Urinary bladder (tissue), 4 donors: ENCODE data around the gene CEP131. TPM values are rescaled to one million over a fixed set of nuclear protein-coding genes. Genes with fewer than 3 reads are reported as not detected.

Experiments used
- DNase-seq: peaks from one replicate; pipeline ENCODE4 v3.0.0-alpha.2; 2015; ENCODE audit errors: extremely low spot score
- H3K27ac ChIP-seq: one replicate; pipeline ENCODE4 v1.5.1; 2013; ENCODE audit warnings: low read depth, mild to moderate bottlenecking, moderate library complexity
- H3K36me3 ChIP-seq: one replicate; pipeline ENCODE4 v1.6.1; 2013; ENCODE audit warnings: mild to moderate bottlenecking, moderate library complexity; ENCODE audit not compliant: insufficient read depth
- H3K4me1 ChIP-seq: one replicate; pipeline ENCODE4 v1.6.1; 2013; ENCODE audit warnings: mild to moderate bottlenecking, moderate library complexity; ENCODE audit not compliant: insufficient read depth
- H3K4me3 ChIP-seq: one replicate; pipeline ENCODE4 v1.5.1; 2013; ENCODE audit warnings: low read depth, low read length
- WGBS: extraction: QIAGEN DNeasy Blood & Tissue Kit; methylation state at CpG from one replicate; pipeline ENCODE4 v1.1.7; 2013; 5-methylcytosine and 5-hydroxymethylcytosine counted together
- polyA plus RNA-seq: library from polyadenylated mRNA; stranded (reverse); fragments of 200-250 nt; gene quantifications from one replicate; pipeline ENCODE4 v1.2.3, GENCODE V29; 2013
- total RNA-seq: library from RNA; depleted of rRNA; stranded (reverse); fragments of >200 nt; gene quantifications from one replicate; pipeline ENCODE4 v1.2.3, GENCODE V29; 2014
- donor health status: healthy with polysubstance abuse.
- donor health status: healthy.

The CEP131 gene
- total and polyA plus RNA-seq, 2 donors = 5.9 to 10.8 TPM

DNA sequence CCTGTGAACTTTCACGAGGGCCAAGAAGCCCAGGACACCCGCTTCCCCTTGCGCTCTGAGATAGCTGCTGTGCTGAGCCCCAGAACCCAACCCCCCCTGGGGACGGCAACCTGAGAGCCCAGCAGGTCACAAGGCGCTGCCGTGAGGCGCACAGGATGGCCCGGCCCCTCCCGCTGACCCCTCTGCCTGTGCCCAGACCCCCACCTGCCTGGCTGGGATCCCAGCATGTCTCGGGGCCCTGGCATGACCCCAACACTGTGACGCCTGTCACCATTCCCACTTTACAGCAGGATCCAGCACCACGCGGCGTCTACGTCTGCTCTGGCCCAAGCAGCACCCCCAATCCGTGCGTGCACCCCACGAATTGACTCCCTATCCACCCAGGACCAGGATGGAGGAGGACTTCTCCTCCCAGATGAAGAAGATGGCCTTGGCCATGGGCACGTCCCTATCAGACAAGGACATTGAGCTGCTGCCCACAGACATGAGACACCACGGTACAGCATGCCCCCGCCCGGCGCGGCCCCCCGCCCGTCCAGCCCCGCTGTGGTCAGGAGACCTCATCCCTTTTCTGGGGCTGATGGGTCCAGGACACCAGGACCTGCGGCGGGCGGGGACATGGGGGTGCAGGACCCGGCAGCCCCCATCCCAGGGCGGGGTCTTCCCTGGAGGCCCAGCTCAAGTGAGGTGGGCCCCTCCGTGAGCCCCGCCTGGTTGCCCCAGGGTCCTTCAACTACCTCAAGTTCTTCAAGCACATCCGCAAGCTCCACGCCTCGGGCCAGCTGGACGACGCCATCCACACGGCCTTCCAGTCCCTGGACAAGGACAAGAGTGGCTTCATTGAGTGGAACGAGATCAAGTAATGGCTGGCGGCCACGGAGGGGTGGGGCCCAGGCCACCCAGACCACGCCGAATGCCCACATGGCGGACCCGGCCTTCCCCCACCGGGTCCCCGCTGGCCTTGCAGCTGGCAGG, 41.6 kb downstream of the CEP131 start:
- DNase-seq = no peak
- H3K4me3 ChIP-seq = no peak overlapping the region
- no peaks in the 10 kb centered on the region for H3K4me1 ChIP-seq
- WGBS = 93% methylated on average over 49 of the region's 49 CpGs
- no peaks in the 10 kb centered on the region for H3K36me3 ChIP-seq
- H3K27ac ChIP-seq = no peak overlapping the region

DNA sequence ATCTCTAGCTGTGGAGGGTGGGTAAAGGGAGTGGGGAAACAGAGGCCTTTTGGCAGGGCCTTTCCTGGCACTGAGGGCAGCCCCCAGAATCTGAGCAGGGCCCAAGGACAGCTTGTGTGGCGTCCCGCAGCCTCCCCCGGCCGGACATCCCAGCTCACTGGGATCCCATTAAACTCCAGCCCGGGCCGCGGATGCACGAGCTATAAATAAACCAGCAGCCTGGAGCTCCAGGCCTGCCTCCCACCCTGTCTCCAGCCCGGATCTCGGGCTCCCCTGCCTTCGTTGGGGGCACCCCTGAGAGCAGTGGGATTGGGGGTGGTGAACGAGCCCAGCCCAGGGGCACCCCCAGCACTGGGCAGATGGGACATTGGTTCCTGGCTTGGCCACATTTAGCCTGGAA, 42.9 kb downstream of the CEP131 start:
- H3K27ac ChIP-seq = no peak overlapping the region
- no peaks in the 10 kb centered on the region for H3K36me3 ChIP-seq
- WGBS = 29% methylated on average over 12 of the region's 12 CpGs
- H3K4me1 ChIP-seq = no peaks in the 10 kb centered on the region
- DNase-seq = no peak
- no peak overlapping the region for H3K4me3 ChIP-seq

DNA sequence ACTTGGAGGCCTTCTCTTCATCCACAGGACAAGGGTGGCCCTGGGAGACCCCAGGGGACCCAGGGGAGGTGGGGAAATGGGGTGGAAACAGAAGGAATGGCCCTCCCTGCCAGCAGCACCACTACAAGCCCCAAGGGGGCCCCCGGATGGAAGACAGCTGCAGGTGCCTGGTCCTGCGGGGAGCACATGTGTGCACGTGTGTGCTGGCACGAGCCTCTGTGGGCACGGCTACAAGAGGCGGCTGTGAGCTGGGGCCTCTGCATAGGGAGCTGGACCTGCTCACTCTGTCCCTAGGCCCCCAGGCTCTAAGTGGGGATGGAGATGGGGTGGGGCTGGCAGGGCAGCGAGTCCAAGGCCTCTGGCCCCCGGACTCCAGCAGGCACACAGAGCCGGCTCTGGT, 43.5 kb downstream of the CEP131 start:
- DNase-seq = no peak
- Histone ChIP-seq H3K27ac (no peak overlapping the region), H3K4me1 (no peaks in the 10 kb centered on the region), H3K4me3 (no peak overlapping the region), H3K36me3 (no peaks in the 10 kb centered on the region)
- 64% methylated on average over 9 of the region's 9 CpGs for WGBS

DNA sequence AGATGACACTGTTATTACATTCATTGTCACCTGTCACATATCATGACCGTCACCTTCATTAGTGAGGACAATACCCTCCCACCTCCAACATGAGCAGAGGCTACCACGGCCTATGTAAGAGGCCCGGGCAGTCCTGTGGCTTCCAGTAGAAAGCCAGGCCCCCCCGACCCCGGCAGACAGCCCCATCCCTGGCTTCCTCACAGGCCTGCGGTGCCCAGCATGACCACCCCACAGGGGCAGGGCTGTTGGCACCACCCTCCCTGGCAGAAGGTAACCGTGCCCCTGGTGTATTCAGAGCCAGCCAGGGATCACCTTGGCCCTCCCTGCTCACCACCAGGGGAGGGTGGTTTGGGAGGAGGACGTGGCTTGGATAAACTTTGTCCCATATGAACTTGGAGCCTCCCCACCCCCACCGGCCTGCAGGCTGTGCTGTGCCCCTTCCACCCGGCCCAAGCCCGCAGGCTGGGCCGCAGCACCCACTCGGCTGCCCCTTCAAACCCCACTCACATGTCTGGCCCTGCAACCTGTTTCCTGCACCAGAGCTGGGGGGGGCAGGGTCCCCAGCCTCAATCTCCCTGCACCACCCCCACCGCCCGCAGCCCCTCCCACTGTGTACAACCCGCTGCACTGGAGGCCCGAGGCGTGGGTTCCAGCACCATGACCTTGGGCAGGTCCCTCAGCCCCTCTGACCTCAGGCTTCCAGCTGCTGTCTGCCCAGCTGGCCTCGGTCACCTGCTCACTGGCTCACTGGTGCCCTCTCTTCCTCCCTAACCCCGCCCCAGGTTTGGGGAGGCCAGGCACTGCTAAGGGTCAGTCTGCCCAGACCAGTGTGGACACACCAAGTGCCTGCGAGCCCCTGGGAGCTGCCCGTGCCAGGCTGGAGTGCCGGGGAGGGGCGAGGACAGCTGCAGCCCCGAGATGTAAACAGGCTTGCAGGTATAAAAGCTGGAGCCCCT, 44.4 kb downstream of the CEP131 start:
- Histone ChIP-seq H3K27ac (no peak overlapping the region), H3K4me1 (no peaks in the 10 kb centered on the region), H3K36me3 (no peaks in the 10 kb centered on the region), H3K4me3 (no peak overlapping the region)
- WGBS = 90% methylated on average over 25 of the region's 25 CpGs
- DNase-seq = no peak

DNA sequence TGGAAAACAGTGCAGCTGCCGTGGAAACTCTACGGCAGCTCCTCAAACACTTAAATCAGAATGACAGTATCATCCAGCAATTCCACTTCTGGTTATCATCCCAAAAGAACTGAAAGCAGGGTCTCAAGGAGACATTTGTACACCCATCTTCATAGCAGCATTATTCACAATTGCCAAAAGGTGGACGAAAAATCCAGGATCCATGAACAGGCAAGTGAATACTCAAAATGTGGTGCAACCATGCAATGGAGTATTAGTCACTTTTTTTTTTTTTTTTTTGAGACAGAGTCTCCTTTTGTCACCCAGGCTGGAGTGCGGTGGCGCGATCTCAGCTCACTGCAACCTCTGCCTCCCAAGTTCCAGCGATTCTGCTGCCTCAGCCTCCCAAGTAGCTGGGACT, 46.1 kb downstream of the CEP131 start:
- H3K4me3 ChIP-seq = no peak overlapping the region
- no peaks in the 10 kb centered on the region for H3K36me3 ChIP-seq
- H3K4me1 ChIP-seq = no peaks in the 10 kb centered on the region
- no peak overlapping the region for H3K27ac ChIP-seq
- DNase-seq = no peak
- WGBS = 97% methylated on average over 7 of the region's 7 CpGs

DNA sequence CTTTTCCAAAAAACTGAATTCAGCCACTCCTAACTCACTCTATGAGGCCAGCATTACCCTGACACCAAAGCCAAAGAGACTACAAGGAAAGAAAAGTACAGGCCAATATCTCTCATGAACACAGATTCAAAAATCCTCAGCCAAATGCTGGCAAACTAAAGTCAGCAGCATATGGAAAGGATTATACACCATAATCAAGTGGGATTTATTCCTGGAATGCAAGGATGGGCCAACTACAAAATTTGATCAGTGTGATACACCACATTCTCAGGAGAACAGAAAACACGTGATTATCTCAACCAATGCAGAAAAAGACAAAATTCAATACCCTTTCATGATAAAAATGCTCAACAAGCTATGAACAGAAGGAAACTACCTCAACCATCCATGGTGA, 49.0 kb downstream of the CEP131 start:
- H3K4me1 ChIP-seq = no peaks in the 10 kb centered on the region
- no peak overlapping the region for H3K27ac ChIP-seq
- H3K4me3 ChIP-seq = no peak overlapping the region
- 63% methylated on average over 1 of the region's 1 CpG for WGBS
- no peak for DNase-seq
- H3K36me3 ChIP-seq = no peaks in the 10 kb centered on the region

DNA sequence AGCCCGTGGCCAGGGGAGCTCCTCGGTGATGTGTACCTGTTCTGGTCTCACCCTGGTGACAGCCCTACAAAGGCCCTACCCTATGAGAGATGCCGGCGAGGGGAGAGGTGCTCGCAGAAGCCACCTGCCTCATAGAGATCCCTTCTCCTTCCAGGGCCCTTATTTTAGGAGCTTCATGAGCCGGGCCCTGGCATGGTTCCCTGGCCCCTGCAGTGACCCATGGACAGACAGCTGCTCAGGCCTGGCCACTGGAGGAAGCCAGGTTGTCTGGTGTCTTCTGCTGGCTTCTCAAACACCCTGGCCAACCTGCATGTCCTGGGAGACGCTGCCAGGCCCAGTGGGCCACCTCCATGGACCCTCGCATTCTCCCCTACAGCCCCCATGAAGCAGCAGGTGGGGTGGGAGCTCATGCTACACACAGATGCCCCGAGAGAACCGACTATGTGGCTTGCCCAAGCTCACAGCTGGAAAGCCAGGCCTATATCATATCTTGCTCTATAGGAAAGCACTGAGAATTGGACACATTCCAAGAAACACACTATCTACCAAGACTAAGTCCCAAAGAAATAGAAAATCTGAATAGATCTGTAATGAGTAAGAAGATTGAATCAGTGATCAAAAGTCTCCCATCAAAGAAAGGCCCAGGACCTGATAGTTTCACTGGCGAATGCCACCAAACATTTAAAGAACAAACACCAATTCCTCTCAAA, 49.6 kb downstream of the CEP131 start:
- Histone ChIP-seq H3K36me3 (no peaks in the 10 kb centered on the region), H3K4me1 (no peaks in the 10 kb centered on the region), H3K4me3 (no peak overlapping the region), H3K27ac (no peak overlapping the region)
- no peak for DNase-seq
- 82% methylated on average over 11 of the region's 11 CpGs for WGBS

DNA sequence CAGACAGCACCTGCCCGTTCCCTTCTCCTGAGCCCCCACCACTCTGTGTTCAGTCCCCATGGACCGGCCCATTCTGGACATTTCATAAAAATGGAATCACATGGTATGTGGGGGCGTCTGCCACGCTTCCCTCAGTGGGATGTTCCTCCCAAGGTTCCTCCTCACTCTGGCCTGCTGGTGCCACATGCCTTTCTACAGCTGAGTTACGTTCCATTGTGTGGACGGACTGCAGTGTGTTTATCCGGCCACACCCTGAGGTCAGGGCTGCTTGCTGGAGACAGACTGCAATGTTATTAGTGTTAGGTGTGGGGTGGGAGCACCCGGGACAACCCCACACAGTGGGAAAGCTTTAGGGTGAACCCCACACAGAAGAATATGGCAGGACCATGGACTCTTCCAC, 50.8 kb downstream of the CEP131 start:
- no peak overlapping the region for H3K27ac ChIP-seq
- DNase-seq = no peak
- WGBS = 58% methylated on average over 8 of the region's 8 CpGs
- H3K4me1 ChIP-seq = no peaks in the 10 kb centered on the region
- H3K4me3 ChIP-seq = no peak overlapping the region
- no peaks in the 10 kb centered on the region for H3K36me3 ChIP-seq

DNA sequence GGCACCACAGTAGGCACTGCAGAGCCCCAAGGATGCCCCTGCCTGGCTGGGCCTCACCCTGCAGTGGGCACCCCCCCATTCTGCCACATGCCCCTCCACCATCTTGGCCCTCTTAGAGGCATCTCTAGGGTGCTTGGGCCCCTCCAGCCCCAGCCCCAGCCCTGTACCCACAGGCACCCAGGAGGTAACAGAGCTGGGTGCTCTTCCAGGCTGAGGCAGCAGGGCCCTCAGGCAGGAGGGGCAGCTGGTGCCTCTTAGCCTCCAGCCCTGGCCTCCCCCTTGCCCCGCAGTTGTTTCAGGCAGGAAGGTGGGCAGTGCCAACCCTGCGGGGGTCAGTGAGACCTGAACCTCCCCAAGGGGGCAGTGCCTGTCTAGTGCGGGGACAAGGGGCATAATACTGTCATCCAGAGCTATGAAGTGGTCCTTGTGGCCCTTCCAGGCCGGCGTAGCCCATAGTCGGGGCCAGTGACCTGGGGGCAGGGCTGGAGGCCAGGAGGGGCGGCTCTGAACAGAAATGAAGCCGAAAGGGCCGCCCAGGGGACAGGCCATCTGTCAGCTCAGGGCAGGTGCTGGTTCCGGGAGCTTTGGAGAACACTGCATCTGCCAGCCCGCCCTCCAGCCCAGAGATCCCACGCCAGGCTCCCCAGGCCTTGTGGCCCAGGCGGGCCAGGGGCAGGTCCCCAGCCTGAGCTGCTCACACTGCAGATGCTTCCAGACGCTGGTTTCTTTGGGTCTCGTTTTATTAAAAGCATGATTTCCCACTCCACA, 51.9 kb downstream of the CEP131 start:
- no peak for DNase-seq
- H3K4me3 ChIP-seq = no peak overlapping the region
- 92% methylated on average over 15 of the region's 15 CpGs for WGBS
- no peak overlapping the region for H3K27ac ChIP-seq
- no peaks in the 10 kb centered on the region for H3K36me3 ChIP-seq
- no peaks in the 10 kb centered on the region for H3K4me1 ChIP-seq

DNA sequence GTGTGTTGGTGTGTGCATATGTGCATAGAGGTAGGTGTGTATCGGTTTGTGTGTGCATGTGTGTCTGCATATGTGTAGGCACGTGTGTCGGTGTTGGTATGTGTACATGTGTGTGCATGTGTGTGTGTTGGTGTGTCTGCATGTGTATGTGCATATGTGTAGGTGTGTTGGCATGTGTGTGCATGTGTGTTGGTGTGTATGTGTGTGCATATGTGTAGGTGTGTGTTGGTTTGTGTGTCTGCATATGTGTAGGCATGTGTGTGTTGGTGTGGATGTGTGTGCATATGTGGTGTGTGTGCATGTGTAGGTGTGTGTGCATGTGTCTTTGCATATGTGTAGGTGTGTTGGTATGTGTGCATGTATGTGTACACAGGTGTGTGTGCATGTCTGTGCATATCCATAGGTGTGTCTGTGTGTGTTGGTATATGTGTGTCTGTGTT, 52.9 kb downstream of the CEP131 start:
- DNase-seq = no peak
- 98% methylated on average over 3 of the region's 3 CpGs for WGBS
- no peaks in the 10 kb centered on the region for H3K4me1 ChIP-seq
- no peak overlapping the region for H3K4me3 ChIP-seq
- no peak overlapping the region for H3K27ac ChIP-seq
- no peaks in the 10 kb centered on the region for H3K36me3 ChIP-seq

DNA sequence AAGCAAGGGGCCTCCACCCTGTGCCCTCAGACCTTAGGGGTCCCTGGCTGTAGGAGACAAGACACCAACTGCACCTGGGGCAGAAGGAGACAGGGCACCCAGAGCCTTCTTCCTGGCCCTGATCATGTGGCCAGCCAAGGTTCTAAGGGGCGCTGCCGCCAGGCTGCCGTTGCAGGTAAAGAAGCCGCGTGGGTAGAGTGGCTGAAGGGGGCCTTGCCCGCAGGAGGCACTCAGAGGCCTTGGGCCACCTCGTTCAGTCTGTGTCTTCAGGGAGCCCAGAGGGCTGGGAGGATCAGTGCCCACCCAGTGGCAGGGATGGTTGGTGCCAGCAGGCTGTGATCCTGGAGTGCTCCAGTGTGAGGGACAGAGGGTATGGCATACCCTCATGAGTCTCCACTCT, 55.1 kb downstream of the CEP131 start:
- no peak overlapping the region for H3K4me3 ChIP-seq
- DNase-seq = no peak
- no peaks in the 10 kb centered on the region for H3K36me3 ChIP-seq
- 96% methylated on average over 7 of the region's 7 CpGs for WGBS
- no peaks in the 10 kb centered on the region for H3K4me1 ChIP-seq
- H3K27ac ChIP-seq = no peak overlapping the region

DNA sequence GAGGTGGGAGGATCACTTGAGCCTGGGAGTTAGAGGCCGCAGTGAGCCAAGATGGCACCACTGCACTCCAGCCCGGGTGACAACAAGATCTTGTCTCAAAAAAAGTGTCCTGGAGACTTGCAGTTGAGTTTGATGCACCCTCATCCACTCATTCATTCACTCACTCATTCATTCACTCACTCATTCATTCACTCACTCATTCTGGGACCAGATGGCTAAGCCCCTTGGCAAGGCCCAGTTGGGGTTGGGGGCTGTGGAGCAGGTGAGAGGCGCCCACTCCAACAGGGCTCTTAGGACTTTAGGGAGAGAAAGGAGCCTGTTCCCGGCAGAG, 55.6 kb downstream of the CEP131 start:
- Histone ChIP-seq H3K4me3 (no peak overlapping the region), H3K36me3 (no peaks in the 10 kb centered on the region), H3K27ac (no peak overlapping the region), H3K4me1 (no peaks in the 10 kb centered on the region)
- DNase-seq = no peak
- WGBS = 96% methylated on average over 4 of the region's 4 CpGs

DNA sequence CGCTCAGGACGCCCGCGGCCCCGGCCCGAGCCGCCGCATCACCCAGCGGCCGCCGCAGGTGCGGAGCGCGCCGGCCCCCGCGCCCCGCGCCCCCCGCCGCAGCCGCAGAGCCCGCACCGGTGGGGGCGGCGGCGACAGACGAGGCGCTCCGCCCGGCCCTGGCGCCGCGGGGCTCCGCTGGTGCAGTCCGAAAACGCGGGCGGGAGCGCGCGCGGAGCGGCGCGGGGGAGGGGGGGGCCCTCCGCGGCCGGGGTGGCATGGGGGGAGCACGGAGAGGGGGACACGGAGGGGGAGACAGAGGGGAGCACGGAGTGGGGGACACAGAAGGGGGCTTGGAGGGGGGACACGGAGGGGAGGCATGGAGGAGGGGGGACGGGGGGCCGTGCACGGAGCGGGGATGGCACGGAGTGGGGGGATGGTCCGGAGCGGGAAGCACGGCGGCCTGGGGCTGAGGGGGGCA, 56.7 kb downstream of the CEP131 start, which contains the start of gene AATK:
Gene AATK, minus strand, starts transcription at position 189 of the 460 bp plus-strand sequence. CDS start 229 bp downstream, outside the sequence.
- Histone ChIP-seq H3K4me1 (no peaks in the 10 kb centered on the region), H3K27ac (no peak within 1 kb of the TSS), H3K36me3 (no peaks in the 10 kb centered on the region), H3K4me3 (peak within 1 kb of the TSS; percentile 44)
- WGBS = 1% methylated on average over 55 of the region's 62 CpGs
- no peak for DNase-seq
